Activated T-helper 2 cell treated with anti-CD3 and anti-CD28 coated beads, Interferon-gamma antibody, Interleukin-2, Interleukin-4, amounts not matched to agents 10 μg/mL and 5 μg/mL and 100 μg/mL, durations not matched to agents 14 hours and 24 hours and 36 hours (primary cell): ENCODE data around the gene PRPF40A. TPM values are rescaled to one million over a fixed set of nuclear protein-coding genes. Genes with fewer than 3 reads are reported as not detected.

ENCODE experiments used
- DNase-seq: peaks from one replicate; pipeline ENCODE4 v3.0.0; 2021; ENCODE audit warnings: low spot score
- H3K27ac Mint-ChIP-seq: one replicate; pipeline ENCODE4 v1.8.0; 2021; ENCODE audit warnings: mixed read lengths
- H3K27me3 Mint-ChIP-seq: one replicate; pipeline ENCODE4 v1.8.0; 2021; ENCODE audit warnings: low read depth, mixed read lengths
- H3K36me3 Mint-ChIP-seq: one replicate; pipeline ENCODE4 v1.8.0; 2021; ENCODE audit warnings: low read depth, mixed read lengths
- H3K4me1 Mint-ChIP-seq: one replicate; pipeline ENCODE4 v1.8.0; 2021; ENCODE audit warnings: low read depth, mixed read lengths
- H3K4me3 Mint-ChIP-seq: one replicate; pipeline ENCODE4 v1.8.0; 2021; ENCODE audit warnings: low read depth, mild to moderate bottlenecking, moderate library complexity, mixed read lengths
- H3K9me3 Mint-ChIP-seq: one replicate; pipeline ENCODE4 v1.8.0; 2021; ENCODE audit warnings: mixed read lengths
- intact Hi-C: fragments of 100-400 bp; cut with micrococcal nuclease; formaldehyde crosslinking; loops from one replicate; pipeline ENCODE4 v1.15.1; 2023
- total RNA-seq: library from RNA; stranded (reverse); gene quantifications from 2 replicates; pipeline ENCODE4 v1.2.3, GENCODE V29; 2022

Gene PRPF40A
- total RNA-seq, 1 donor from 2014 or later, result 144 TPM

DNA sequence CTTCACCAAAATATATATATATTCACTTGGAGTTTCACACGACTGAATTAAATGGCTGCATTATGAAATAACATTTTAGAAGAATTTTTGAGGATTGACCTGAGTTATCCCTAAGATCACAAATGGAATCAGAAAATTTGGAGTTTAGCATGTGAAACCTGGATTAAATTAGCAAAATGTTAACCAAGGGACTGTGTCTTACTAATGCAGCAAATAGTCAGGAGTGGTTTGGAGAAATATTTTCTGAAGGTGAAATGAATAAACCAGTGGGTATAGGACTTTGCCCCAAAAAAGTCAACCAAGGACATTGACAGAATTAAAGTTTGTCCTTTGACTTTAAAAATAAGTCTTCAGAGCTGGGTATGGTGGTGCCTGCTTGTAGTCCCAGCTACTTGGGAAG is 111.2 kb downstream of the PRPF40A start:
- Mint-ChIP-seq H3K27ac (no peak overlapping the region), H3K27me3 (peaks cover 4% of the 10 kb centered on the region), H3K9me3 (no peaks in the 10 kb centered on the region)

DNA sequence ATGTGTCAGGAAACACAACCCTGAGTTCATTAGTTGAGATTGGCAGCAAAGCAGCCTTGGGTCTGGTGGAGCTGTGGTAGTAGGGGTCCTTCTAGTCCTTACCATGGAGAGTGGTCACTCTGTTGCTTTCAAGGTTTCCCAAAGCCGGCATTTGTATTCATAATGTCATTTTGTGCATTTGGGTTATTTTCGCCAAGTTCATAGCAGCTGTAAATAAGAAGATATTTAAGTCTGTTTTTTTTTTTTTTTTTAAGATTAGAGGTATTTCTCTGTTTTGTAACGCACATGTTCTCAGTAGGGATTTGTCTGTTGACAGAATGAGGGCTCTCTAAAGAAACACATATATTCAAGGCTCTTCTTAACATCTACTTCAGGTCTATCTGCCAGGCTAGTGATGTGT is 114.1 kb downstream of the PRPF40A start:
- Mint-ChIP-seq H3K27me3 (peaks cover 2% of the 10 kb centered on the region), H3K27ac (no peak overlapping the region), H3K4me3 (no peak overlapping the region), H3K36me3 (no peaks in the 10 kb centered on the region), H3K4me1 (peaks cover 10% of the 10 kb centered on the region), H3K9me3 (no peaks in the 10 kb centered on the region)
- no peak for DNase-seq
- intact Hi-C loops, result no loop called here

More for the DNA sequence above, 111.2 kb downstream of the PRPF40A start:
- Mint-ChIP-seq H3K36me3 (no peaks in the 10 kb centered on the region), H3K4me3 (no peak overlapping the region), H3K4me1 (peaks cover 5% of the 10 kb centered on the region)
- intact Hi-C loops, result no loop called here
- no peak for DNase-seq

GRCh38 chr2:152602750-152603149 is 114.5 kb downstream of the PRPF40A start:
- H3K27ac Mint-ChIP-seq, result no peak overlapping the region
- peaks cover 10% of the 10 kb centered on the region for H3K4me1 Mint-ChIP-seq
- DNase-seq, result no peak
- H3K36me3 Mint-ChIP-seq, result no peaks in the 10 kb centered on the region
- H3K4me3 Mint-ChIP-seq, result no peak overlapping the region
- H3K27me3 Mint-ChIP-seq, result peaks cover under 1% of the 10 kb centered on the region
- H3K9me3 Mint-ChIP-seq, result no peaks in the 10 kb centered on the region
- intact Hi-C loops, result no loop called here

Other genes starting within 250 kb of the PRPF40A start
- gene ARL6IP6, start 1.2 kb upstream of the PRPF40A start, total RNA-seq, result 33.1 and 33.6 TPM in 2 replicates